Testis (tissue), 2 donors: Measurements from ENCODE around the gene SCRG1.

Source experiments
- CTCF ChIP-seq, 3 experiments: fragments of 450-650 bp in 2 of 3; fragments of 200-600 bp in 1 of 3; sonication (generic) in 1 of 3; IDR thresholded peaks; one replicate each; pipeline ENCODE4 v1.5.1; 2016 to 2019; ENCODE audit warnings: antibody characterized with exemption in 3 of 3, mild to moderate bottlenecking in 2 of 3, moderate library complexity in 1 of 3
- POLR2A ChIP-seq: fragments of 450-650 bp; IDR thresholded peaks from one replicate; pipeline ENCODE4 v1.6.1; 2017; ENCODE audit warnings: antibody characterized with exemption, mild to moderate bottlenecking, moderate library complexity

- TF ChIP-seq CTCF (IDR thresholded peaks at IDR 0.05) (no peak), POLR2A (no peak)
Measured at GRCh38 chr4:173420801-173421200, 21.9 kb upstream of the SCRG1 start.
